ENCODE results near the gene FGF12.
"Not testable (repeated sequence)": the region's sequence is repeated elsewhere in the genome, so short reads cannot be mapped to it uniquely, and the experiment has no call there.

Gene FGF12

GRCh38 chr3:192719964-192720363, 7.4 kb downstream of the FGF12 start:
- H3K27me3 ChIP-seq (ENCODE audit: low read depth, low read length), result no peaks in the 10 kb centered on the region
- H3K79me2 ChIP-seq (ENCODE audit: low read length), result no peaks in the 10 kb centered on the region
- H3K36me3 ChIP-seq (replicated peaks; ENCODE audit: low read depth, low read length), result no peaks in the 10 kb centered on the region
- no peak overlapping the region for H2AFZ ChIP-seq (ENCODE audit: low read depth, low read length)
- no peak overlapping the region for H3K4me3 ChIP-seq (ENCODE audit: low read length)
- TF ChIP-seq EZH2phosphoT487 (IDR thresholded peaks at IDR 0.05; ENCODE audit: low read depth), result no peak
- no peak for TF ChIP-seq CTCF (IDR thresholded peaks at IDR 0.05; ENCODE audit: low read depth, low read length)
- H4K20me1 ChIP-seq (ENCODE audit: insufficient read depth, low read length), result no peaks in the 10 kb centered on the region
- H3K9ac ChIP-seq (ENCODE audit: low read length), result no peak overlapping the region
- no peaks in the 10 kb centered on the region for H3K9me3 ChIP-seq (ENCODE audit: insufficient read depth, low read length)
- H3K4me1 ChIP-seq (ENCODE audit: low read length), result no peaks in the 10 kb centered on the region
- no peak overlapping the region for H3K4me2 ChIP-seq (ENCODE audit: low read length)
- no peak overlapping the region for H3K27ac ChIP-seq (ENCODE audit: low read length)

- Histone ChIP-seq H3K4me1 (ENCODE audit: low read length) (no peaks in the 10 kb centered on the region), H3K36me3 (replicated peaks; ENCODE audit: low read depth, low read length) (no peaks in the 10 kb centered on the region), H3K27me3 (ENCODE audit: low read depth, low read length) (no peaks in the 10 kb centered on the region), H3K9me3 (ENCODE audit: insufficient read depth, low read length) (no peaks in the 10 kb centered on the region), H3K27ac (ENCODE audit: low read length) (no peak overlapping the region), H3K4me3 (ENCODE audit: low read length) (no peak overlapping the region), H3K79me2 (ENCODE audit: low read length) (no peaks in the 10 kb centered on the region), H3K9ac (ENCODE audit: low read length) (no peak overlapping the region), H3K4me2 (ENCODE audit: low read length) (no peak overlapping the region), H4K20me1 (ENCODE audit: insufficient read depth, low read length) (no peaks in the 10 kb centered on the region), H2AFZ (ENCODE audit: low read depth, low read length) (no peak overlapping the region)
- TF ChIP-seq CTCF (IDR thresholded peaks at IDR 0.05; ENCODE audit: low read depth, low read length), result no peak
- no peak for TF ChIP-seq EZH2phosphoT487 (IDR thresholded peaks at IDR 0.05; ENCODE audit: low read depth)
Measured at GRCh38 chr3:192718156-192718555, 9.2 kb downstream of the FGF12 start.

GRCh38 chr3:192715126-192715525, 12.2 kb downstream of the FGF12 start:
- H3K4me1 ChIP-seq (ENCODE audit: low read length), result no peaks in the 10 kb centered on the region
- no peaks in the 10 kb centered on the region for H4K20me1 ChIP-seq (ENCODE audit: insufficient read depth, low read length)
- no peak overlapping the region for H3K9ac ChIP-seq (ENCODE audit: low read length)
- no peak overlapping the region for H3K4me3 ChIP-seq (ENCODE audit: low read length)
- no peaks in the 10 kb centered on the region for H3K27me3 ChIP-seq (ENCODE audit: low read depth, low read length)
- H2AFZ ChIP-seq (ENCODE audit: low read depth, low read length), result no peak overlapping the region
- H3K36me3 ChIP-seq (replicated peaks; ENCODE audit: low read depth, low read length), result no peaks in the 10 kb centered on the region
- no peaks in the 10 kb centered on the region for H3K79me2 ChIP-seq (ENCODE audit: low read length)
- H3K4me2 ChIP-seq (ENCODE audit: low read length), result no peak overlapping the region
- H3K27ac ChIP-seq (ENCODE audit: low read length), result no peak overlapping the region
- H3K9me3 ChIP-seq (ENCODE audit: insufficient read depth, low read length), result no peaks in the 10 kb centered on the region; the same call in 1 of the 2 replicates
- no peak for TF ChIP-seq CTCF (IDR thresholded peaks at IDR 0.05; ENCODE audit: low read depth, low read length)
- no peak for TF ChIP-seq EZH2phosphoT487 (IDR thresholded peaks at IDR 0.05; ENCODE audit: low read depth)

- not testable (repeated sequence) for H3K9me3 ChIP-seq (ENCODE audit: insufficient read depth, low read length); H3K36me3 ChIP-seq (replicated peaks; ENCODE audit: low read depth, low read length); H3K27ac ChIP-seq (ENCODE audit: low read length); H3K4me3 ChIP-seq (ENCODE audit: low read length); H3K9ac ChIP-seq (ENCODE audit: low read length); H2AFZ ChIP-seq (ENCODE audit: low read depth, low read length); H3K79me2 ChIP-seq (ENCODE audit: low read length); H4K20me1 ChIP-seq (ENCODE audit: insufficient read depth, low read length); H3K4me1 ChIP-seq (ENCODE audit: low read length); H3K4me2 ChIP-seq (ENCODE audit: low read length); H3K27me3 ChIP-seq (ENCODE audit: low read depth, low read length)
Measured at GRCh38 chr3:192711126-192711525, 16.2 kb downstream of the FGF12 start.

GRCh38 chr3:192710366-192710765, 17.0 kb downstream of the FGF12 start:
- Histone ChIP-seq H3K27ac (ENCODE audit: low read length) (no peak overlapping the region), H2AFZ (ENCODE audit: low read depth, low read length) (no peak overlapping the region), H4K20me1 (ENCODE audit: insufficient read depth, low read length) (no peaks in the 10 kb centered on the region), H3K79me2 (ENCODE audit: low read length) (no peaks in the 10 kb centered on the region), H3K36me3 (replicated peaks; ENCODE audit: low read depth, low read length) (no peaks in the 10 kb centered on the region), H3K4me2 (ENCODE audit: low read length) (no peak overlapping the region), H3K4me1 (ENCODE audit: low read length) (no peaks in the 10 kb centered on the region), H3K9me3 (ENCODE audit: insufficient read depth, low read length) (no peaks in the 10 kb centered on the region; the same call in 1 of the 2 replicates), H3K9ac (ENCODE audit: low read length) (no peak overlapping the region), H3K27me3 (ENCODE audit: low read depth, low read length) (no peaks in the 10 kb centered on the region), H3K4me3 (ENCODE audit: low read length) (no peak overlapping the region)
- TF ChIP-seq CTCF (IDR thresholded peaks at IDR 0.05; ENCODE audit: low read depth, low read length), result no peak
- no peak for TF ChIP-seq EZH2phosphoT487 (IDR thresholded peaks at IDR 0.05; ENCODE audit: low read depth)

Data from OCI-LY3 (cell line).